ENCODE data around the gene AUP1.
"Not testable (repeated sequence)": the region's sequence is repeated elsewhere in the genome, so short reads cannot be mapped to it uniquely, and the experiment has no call there.

The AUP1 gene

DNA sequence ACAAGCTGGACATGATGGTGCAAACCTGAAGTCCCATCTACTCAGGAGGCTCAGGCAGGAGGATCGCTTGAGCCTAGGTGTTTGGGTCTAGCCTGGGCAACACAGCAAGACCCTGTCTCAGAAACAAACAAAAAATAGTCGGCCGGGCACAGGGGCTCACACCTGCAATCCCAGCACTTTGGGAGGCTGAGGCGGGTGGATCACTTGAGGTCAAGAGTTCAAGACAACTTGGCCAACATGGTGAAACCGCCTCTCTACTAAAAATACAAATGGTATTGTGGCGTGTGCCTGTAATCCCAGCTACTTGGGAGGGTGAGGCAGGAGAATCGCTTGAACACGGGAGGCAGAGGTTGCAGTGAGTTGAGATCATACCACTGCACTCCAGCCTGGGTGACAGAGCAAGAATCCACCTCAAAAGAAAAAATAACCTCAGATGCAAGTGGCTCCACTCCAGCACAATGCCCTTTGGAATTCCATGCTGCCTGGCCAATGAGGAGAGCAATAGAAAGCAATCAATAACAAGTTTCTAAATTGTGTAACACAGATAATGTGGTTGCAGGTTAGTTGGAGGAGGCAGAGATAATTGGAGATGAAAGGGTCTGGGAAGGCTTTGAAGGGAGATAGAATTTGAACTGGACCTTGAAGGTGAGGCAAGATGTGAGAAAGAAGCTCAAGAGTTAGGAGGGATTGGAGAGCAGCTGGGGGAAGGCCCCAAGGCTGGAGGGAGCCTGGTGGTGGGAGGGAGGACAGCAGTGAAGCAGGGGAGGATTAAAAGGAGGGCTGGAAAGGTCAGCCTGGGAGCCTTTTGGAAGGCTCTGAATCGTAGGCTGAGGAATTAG is 40.6 kb downstream of the AUP1 start:
- no peak for DNase-seq (ENCODE audit: low read depth, low spot score)
- ChIA-PET CTCF (interaction anchor here (0.6 to 15.3 kb wide), 7 partner anchors 10 to 97 kb away, joined by 3 to 401 read pairs (median 4); partner anchors contain the start of gene PCGF1), POLR2A (interaction anchor here (0.7 to 1.1 kb wide), 3 partner anchors 8 to 88 kb away, joined by 3 read pairs; no protein-coding TSS in a partner anchor)
- TF ChIP-seq, protein P1, sequence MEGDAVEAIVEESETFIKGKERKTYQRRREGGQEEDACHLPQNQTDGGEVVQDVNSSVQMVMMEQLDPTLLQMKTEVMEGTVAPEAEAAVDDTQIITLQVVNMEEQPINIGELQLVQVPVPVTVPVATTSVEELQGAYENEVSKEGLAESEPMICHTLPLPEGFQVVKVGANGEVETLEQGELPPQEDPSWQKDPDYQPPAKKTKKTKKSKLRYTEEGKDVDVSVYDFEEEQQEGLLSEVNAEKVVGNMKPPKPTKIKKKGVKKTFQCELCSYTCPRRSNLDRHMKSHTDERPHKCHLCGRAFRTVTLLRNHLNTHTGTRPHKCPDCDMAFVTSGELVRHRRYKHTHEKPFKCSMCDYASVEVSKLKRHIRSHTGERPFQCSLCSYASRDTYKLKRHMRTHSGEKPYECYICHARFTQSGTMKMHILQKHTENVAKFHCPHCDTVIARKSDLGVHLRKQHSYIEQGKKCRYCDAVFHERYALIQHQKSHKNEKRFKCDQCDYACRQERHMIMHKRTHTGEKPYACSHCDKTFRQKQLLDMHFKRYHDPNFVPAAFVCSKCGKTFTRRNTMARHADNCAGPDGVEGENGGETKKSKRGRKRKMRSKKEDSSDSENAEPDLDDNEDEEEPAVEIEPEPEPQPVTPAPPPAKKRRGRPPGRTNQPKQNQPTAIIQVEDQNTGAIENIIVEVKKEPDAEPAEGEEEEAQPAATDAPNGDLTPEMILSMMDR (IDR thresholded peaks at IDR 0.05; ENCODE audit: insufficient read depth, low read length, missing control alignments) = no peak
- no peak overlapping the region for H3K4me3 ChIP-seq (ENCODE audit: low read depth, low read length)

DNA sequence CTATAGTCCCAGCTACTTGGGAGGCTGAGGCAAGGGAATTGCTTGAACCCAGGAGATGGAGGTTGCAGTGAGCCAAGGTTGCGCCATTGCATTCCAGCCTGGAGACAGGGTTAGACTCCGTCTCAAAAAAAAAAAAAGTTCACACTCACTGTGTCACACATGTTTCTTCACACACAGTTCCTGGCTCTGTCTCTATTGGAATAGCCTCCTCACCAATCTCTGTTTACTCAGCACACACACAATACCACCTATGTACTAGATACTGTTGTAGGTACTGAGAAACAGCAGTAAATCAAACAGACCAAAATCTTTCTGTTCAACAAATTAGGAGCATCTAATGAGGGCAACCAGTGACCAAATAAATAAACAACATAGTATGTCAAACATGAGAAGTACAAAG is 43.4 kb downstream of the AUP1 start:
- CTCF ChIA-PET = interaction anchor here (0.9 to 15.3 kb wide), 2 partner anchors 98 to 235 kb away, joined by 3 to 401 read pairs; no protein-coding TSS in a partner anchor
- no peak overlapping the region for H3K4me3 ChIP-seq (ENCODE audit: low read depth, low read length)
- POLR2A ChIA-PET = no interaction called here
- DNase-seq (ENCODE audit: low read depth, low spot score) = no peak
- TF ChIP-seq, protein P1 (IDR thresholded peaks at IDR 0.05; ENCODE audit: insufficient read depth, low read length, missing control alignments) = no peak

DNA sequence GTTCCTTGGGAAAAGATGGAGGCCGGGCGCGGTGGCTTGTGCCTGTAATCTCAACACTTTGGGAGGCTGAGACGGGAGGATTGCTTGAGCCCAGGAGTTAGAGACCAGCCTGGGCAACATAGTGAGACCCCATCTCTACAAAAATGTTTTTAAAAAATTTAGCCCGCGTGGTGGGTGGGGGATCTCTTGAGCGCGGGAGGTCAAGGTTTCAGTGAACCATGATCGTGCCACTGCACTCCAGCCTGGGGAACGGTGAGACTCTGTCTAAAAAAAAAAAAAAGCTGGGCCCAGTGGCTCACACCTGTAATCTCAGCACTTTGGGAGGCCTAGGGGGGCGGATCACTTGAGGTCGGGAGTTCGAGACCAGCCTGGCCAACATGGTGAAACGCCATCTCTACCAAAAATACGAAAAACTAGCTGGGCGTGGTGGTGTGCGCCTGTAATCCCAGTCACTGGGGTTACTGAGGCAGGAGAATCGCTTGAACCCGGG is 45.8 kb downstream of the AUP1 start:
- peak overlapping the region; percentile 99 for H3K4me3 ChIP-seq (ENCODE audit: low read depth, low read length)
- CTCF ChIA-PET = interaction anchor here (0.6 to 15.3 kb wide), 18 partner anchors 9 to 154 kb away, joined by 3 to 401 read pairs (median 10); partner anchors contain the start of genes AUP1, HTRA2, INO80B and LBX2
- DNase-seq (ENCODE audit: low read depth, low spot score) = not testable (repeated sequence)
- POLR2A ChIA-PET = interaction anchor here (1.2 to 3.1 kb wide), 4 partner anchors 17 to 104 kb away, joined by 3 to 10 read pairs (median 6); partner anchors contain the start of genes AUP1 and HTRA2

DNA sequence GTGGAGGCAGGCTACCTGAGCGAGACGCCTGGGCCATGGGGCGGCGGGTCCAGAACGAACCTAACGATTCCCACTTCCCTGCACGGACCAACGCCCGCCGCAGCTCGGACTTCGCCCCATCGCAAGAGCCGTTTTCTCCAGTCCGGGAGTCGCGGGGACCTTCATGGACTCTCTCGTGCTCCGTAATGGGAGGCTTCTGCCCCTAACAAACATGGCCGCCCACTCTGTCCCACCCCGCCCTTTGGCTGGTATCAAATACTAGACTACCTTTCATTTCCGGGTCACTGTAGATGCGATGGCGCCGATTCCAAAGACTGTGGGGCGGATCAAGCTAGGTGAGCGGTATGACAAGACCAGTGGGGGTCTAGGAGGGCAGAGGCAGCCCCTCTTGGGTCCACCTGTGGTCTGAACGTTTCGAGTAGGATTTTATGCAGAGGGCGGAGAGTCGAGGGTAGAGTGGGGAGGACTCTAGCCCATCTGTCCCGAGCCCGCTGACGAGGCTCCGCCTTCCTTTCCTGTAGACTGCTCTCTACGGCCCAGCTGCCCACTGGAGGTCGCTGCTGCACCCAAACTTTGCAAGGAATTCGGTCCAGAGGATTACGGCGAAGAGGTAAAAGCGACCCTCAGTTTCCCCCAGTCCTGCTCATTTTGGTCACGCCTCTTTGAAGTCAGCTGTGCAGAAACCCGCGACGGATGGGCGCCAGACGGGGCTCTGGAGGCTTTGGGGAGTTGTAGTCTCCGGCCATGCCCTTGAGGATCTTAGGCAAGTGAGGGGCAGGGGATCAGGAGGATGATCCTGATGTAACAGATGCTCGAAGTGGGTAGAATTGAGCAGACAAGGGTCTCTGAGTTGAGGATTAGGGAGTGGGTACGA is 46.5 kb downstream of the AUP1 start, which contains the start of the genes CCDC142 and TTC31:
TSS of gene CCDC142 (minus strand) at position 198 of the 874 bp plus-strand sequence. CDS start at position 37, 161 bp downstream.
TSS of gene TTC31 (plus strand) at position 281 of the 874 bp plus-strand sequence. CDS start at position 296, 15 bp downstream.
- CTCF ChIA-PET = interaction anchor here (0.6 to 15.3 kb wide), 23 partner anchors 10 to 155 kb away, joined by 3 to 401 read pairs (median 9); partner anchors contain the start of genes AUP1, HTRA2, INO80B and LBX2
- TF ChIP-seq, protein P1 (IDR thresholded peaks at IDR 0.05; ENCODE audit: insufficient read depth, low read length, missing control alignments) = peak; percentile 88

DNA sequence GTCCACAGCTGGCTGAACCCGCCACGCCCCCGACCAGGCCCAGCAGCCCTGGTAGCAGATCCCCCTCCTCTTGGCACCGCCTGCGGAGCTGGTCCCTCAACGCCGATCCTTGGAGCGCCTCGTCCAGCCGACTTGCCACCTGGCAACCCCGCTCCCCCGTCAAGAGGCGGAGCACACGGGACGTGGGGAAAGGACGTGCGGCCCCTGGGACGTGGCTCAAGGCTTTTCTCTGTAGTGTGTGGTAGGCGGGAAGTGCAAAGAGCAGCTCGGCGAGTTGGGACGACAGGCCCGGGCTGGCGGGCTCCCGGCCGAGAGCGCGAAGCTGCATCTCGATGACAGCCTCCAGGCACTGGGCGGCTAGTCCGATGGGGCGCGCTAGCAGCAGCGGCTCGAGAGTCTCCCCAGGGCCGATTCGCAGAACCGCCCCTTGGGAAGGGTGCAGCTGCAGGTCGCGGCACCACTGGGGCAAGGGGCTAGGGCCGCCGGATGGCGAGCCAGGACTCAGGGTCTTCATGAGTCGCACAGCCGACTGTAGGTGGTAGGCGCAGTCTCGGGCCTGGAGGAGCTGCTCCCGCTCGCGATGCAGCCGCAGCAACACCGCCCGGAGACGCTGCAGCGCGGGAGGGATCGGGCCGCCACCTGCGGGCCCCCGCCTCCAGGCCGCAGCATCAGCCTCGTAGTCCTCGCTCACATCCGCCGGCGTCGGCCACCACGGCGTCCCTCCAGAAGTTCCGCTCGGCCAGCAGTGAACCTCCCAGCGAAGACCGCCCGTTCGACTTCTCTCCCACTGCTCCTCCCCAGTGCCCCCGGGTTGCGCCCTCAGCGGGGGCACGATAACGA is 47.3 kb downstream of the AUP1 start:
- TF ChIP-seq, protein P1 (IDR thresholded peaks at IDR 0.05; ENCODE audit: insufficient read depth, low read length, missing control alignments) = no peak
- H3K4me3 ChIP-seq (ENCODE audit: low read depth, low read length) = peak overlapping the region; percentile 99
- ChIA-PET POLR2A (interaction anchor here (0.8 to 3.1 kb wide), 17 partner anchors 9 to 107 kb away, joined by 3 to 10 read pairs (median 5); partner anchors contain the start of genes AUP1, HTRA2, INO80B and LBX2), CTCF (interaction anchor here (1.0 to 15.3 kb wide), 21 partner anchors 9 to 147 kb away, joined by 3 to 401 read pairs (median 9); partner anchors contain the start of genes AUP1, HTRA2, INO80B and LBX2)
- no peak for DNase-seq (ENCODE audit: low read depth, low spot score)

More for the DNA sequence above, 46.5 kb downstream of the AUP1 start, which contains the start of the genes CCDC142 and TTC31:
- POLR2A ChIA-PET = interaction anchor here (0.8 to 3.1 kb wide), 15 partner anchors 10 to 106 kb away, joined by 3 to 10 read pairs (median 5); partner anchors contain the start of genes AUP1, HTRA2, INO80B and LBX2
- H3K4me3 ChIP-seq (ENCODE audit: low read depth, low read length) = peak within 1 kb of the TSS; percentile 99
- DNase-seq (ENCODE audit: low read depth, low spot score) = peak; percentile 58

Measured in AG04449 (cell line).